K562 (cell line): Measurements from ENCODE around the gene PAM.

ENCODE experiments used
- FOXM1 ChIP-seq, 2 experiments: fragments of 450-650 bp in 1 of 2; sonication (generic) in 1 of 2; formaldehyde crosslinking in 1 of 2; IDR thresholded peaks; 2 replicates each; pipeline versions ENCODE4 v1.6.1 to v1.9.0; 2017 to 2022; ENCODE audit warnings: low read depth in 2 of 2, mild to moderate bottlenecking in 2 of 2, missing genetic modification reagents in 1 of 2, moderate library complexity in 1 of 2
- PCBP2 ChIP-seq: fragments of 200-400 bp; formaldehyde crosslinking; IDR thresholded peaks from 2 replicates; pipeline ENCODE4 v1.6.1; 2018; ENCODE audit warnings: low read length, low read depth, mild to moderate bottlenecking, moderate library complexity; ENCODE audit not compliant: poor library complexity, severe bottlenecking
- POLR2A ChIP-seq: fragments of 450-650 bp; conservative IDR thresholded peaks from 2 replicates; pipeline ENCODE4 v1.6.1; 2016
- TBL1XR1 ChIP-seq, 2 experiments: IDR thresholded peaks; 2 replicates each; pipeline ENCODE4 v1.6.1; 2012; ENCODE audit warnings: improper control_type of control experiment in 2 of 2, low read length in 2 of 2, mild to moderate bottlenecking in 1 of 2
- ZNF764 ChIP-seq: fragments of 250-450 bp; sonication (Bioruptor Pico); IDR thresholded peaks from 2 replicates; pipeline ENCODE4 v1.4.0; 2020; ENCODE audit warnings: low read depth, mild to moderate bottlenecking, moderate library complexity
- TF ChIP-seq, protein P1 (sequence below): fragments of 450-650 bp; conservative IDR thresholded peaks from 2 replicates; pipeline ENCODE4 v1.6.1; 2016; ENCODE audit warnings: missing genetic modification characterization, low read depth, mild to moderate bottlenecking, control low read depth, missing compliant biosample characterization
- TF ChIP-seq, protein P2 (sequence below), 3 experiments: IDR thresholded peaks in 2 of 3; conservative IDR thresholded peaks in 1 of 3; 2 replicates each; pipeline ENCODE4 v1.5.1; 2011 to 2012; ENCODE audit warnings: low read length in 3 of 3, mild to moderate bottlenecking in 3 of 3, control low read depth in 2 of 3, improper control_type of control experiment in 1 of 3, inconsistent platforms in 1 of 3, low read depth in 1 of 3, mixed read lengths in 1 of 3, moderate library complexity in 1 of 3; ENCODE audit not compliant: insufficient read depth in 2 of 3

DNA sequence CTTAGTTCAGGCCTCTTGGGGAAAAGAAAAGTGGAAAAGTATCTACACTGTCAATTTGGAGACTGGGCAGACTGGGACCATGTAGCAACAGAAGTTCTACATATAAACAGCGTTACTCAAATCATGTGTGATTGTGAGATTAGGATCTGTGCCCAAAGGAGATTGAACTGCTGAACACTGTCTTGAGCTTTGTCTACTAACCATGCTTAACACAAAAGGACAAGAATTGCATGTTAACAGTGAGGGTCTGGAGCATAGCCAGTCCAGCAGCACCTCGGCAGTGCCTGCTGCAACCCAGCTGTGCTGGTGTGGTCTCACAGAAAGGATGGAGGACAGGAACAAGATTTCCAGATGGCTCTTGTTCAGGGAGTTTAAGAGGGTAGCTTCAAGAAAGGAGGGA, 5.7 kb downstream of the PAM start:
- no peak for TF ChIP-seq ZNF764 (CRISPR knock-in tag)
- TF ChIP-seq POLR2A: no peak
- TF ChIP-seq PCBP2: no peak
- TF ChIP-seq, protein P1, sequence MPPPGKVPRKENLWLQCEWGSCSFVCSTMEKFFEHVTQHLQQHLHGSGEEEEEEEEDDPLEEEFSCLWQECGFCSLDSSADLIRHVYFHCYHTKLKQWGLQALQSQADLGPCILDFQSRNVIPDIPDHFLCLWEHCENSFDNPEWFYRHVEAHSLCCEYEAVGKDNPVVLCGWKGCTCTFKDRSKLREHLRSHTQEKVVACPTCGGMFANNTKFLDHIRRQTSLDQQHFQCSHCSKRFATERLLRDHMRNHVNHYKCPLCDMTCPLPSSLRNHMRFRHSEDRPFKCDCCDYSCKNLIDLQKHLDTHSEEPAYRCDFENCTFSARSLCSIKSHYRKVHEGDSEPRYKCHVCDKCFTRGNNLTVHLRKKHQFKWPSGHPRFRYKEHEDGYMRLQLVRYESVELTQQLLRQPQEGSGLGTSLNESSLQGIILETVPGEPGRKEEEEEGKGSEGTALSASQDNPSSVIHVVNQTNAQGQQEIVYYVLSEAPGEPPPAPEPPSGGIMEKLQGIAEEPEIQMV: no peak
- TF ChIP-seq TBL1XR1 (IDR thresholded peaks at IDR 0.05; ENCODE audit: low read length in 2 of 2): no peak
- TF ChIP-seq, protein P2, sequence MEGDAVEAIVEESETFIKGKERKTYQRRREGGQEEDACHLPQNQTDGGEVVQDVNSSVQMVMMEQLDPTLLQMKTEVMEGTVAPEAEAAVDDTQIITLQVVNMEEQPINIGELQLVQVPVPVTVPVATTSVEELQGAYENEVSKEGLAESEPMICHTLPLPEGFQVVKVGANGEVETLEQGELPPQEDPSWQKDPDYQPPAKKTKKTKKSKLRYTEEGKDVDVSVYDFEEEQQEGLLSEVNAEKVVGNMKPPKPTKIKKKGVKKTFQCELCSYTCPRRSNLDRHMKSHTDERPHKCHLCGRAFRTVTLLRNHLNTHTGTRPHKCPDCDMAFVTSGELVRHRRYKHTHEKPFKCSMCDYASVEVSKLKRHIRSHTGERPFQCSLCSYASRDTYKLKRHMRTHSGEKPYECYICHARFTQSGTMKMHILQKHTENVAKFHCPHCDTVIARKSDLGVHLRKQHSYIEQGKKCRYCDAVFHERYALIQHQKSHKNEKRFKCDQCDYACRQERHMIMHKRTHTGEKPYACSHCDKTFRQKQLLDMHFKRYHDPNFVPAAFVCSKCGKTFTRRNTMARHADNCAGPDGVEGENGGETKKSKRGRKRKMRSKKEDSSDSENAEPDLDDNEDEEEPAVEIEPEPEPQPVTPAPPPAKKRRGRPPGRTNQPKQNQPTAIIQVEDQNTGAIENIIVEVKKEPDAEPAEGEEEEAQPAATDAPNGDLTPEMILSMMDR (IDR thresholded peaks at IDR 0.05 in 2 of 3, conservative IDR thresholded peaks at IDR 0.05 in 1 of 3; ENCODE audit: insufficient read depth in 2 of 3, low read depth in 1 of 3, low read length in 3 of 3): no peak
- no peak for TF ChIP-seq FOXM1 (IDR thresholded peaks at IDR 0.05; ENCODE audit: low read depth)
- no peak for TF ChIP-seq FOXM1 (CRISPR knock-in tag; IDR thresholded peaks at IDR 0.05; ENCODE audit: low read depth)
